Gastroesophageal sphincter (tissue), 4 donors: ENCODE data around the gene MRRF. TPM values are rescaled to one million over a fixed set of nuclear protein-coding genes. Genes with fewer than 3 reads are reported as not detected.

Experiments used
- ATAC-seq: fragments of 150-250 bp; one replicate; pipeline ENCODE4 v1.9.1; 2016; ENCODE audit warnings: mild to moderate bottlenecking, moderate library complexity
- H3K27ac ChIP-seq, 4 donors: fragments of 200-600 bp; sonication (generic) in 3 of 4; 1 replicate in 3 of 4; 2 replicates in 1 of 4; pipeline ENCODE4 v1.5.1; 2016 to 2019
- H3K27me3 ChIP-seq: fragments of 200-600 bp; sonication (generic); one replicate; pipeline ENCODE4 v1.5.1; 2019
- H3K36me3 ChIP-seq, 2 donors: fragments of 200-600 bp; sonication (generic); one replicate each; pipeline ENCODE4 v1.5.1; 2019; ENCODE audit warnings: control low read depth in 1 of 2
- H3K4me1 ChIP-seq, 3 donors: fragments of 200-600 bp; sonication (generic); 1 replicate in 2 of 3; 2 replicates in 1 of 3; pipeline ENCODE4 v1.5.1; 2016 to 2019; ENCODE audit warnings: control low read depth in 2 of 3
- H3K4me3 ChIP-seq, 2 donors: fragments of 200-600 bp; sonication (generic); one replicate each; pipeline ENCODE4 v1.5.1; 2019; ENCODE audit warnings: mild to moderate bottlenecking in 1 of 2, moderate library complexity in 1 of 2
- H3K9me3 ChIP-seq, 3 donors: fragments of 200-600 bp; sonication (generic); one replicate each; pipeline ENCODE4 v1.5.1; 2017 to 2019; ENCODE audit warnings: control low read depth in 2 of 3
- EP300 ChIP-seq: sonication (generic); formaldehyde crosslinking; IDR thresholded peaks from one replicate; pipeline ENCODE4 v1.6.1; 2017; ENCODE audit warnings: antibody characterized with exemption, mild to moderate bottlenecking
- POLR2A ChIP-seq, 2 donors: fragments of 450-650 bp; IDR thresholded peaks; one replicate each; pipeline ENCODE4 v1.6.1; 2017; ENCODE audit warnings: antibody characterized with exemption in 2 of 2, mild to moderate bottlenecking in 2 of 2, moderate library complexity in 1 of 2
- POLR2AphosphoS5 ChIP-seq: sonication (generic); formaldehyde crosslinking; IDR thresholded peaks from one replicate; pipeline ENCODE4 v1.6.1; 2017; ENCODE audit warnings: antibody characterized with exemption
- WGBS, 2 donors: methylation state at CpG; one replicate each; pipeline ENCODE4 v1.1.5; 2018; ENCODE audit warnings: low coverage in 1 of 2; 5-methylcytosine and 5-hydroxymethylcytosine counted together
- total RNA-seq, 4 donors: library from RNA; depleted of rRNA; stranded (reverse); fragments of >200 nt; gene quantifications; one replicate each; pipeline ENCODE4 v1.1.0, GENCODE V29; 2016
- TF ChIP-seq, protein P1 (sequence below), 4 experiments: fragments of 200-600 bp in 2 of 4; fragments of 450-650 bp in 2 of 4; sonication (generic) in 1 of 4; IDR thresholded peaks; one replicate each; pipeline ENCODE4 v1.5.1; 2017 to 2019; ENCODE audit warnings: antibody characterized with exemption in 4 of 4, mild to moderate bottlenecking in 2 of 4, moderate library complexity in 2 of 4

The MRRF gene
- total RNA-seq, 4 donors from 2014 or later, result 24.1 to 38.0 (median 29.7) TPM

DNA sequence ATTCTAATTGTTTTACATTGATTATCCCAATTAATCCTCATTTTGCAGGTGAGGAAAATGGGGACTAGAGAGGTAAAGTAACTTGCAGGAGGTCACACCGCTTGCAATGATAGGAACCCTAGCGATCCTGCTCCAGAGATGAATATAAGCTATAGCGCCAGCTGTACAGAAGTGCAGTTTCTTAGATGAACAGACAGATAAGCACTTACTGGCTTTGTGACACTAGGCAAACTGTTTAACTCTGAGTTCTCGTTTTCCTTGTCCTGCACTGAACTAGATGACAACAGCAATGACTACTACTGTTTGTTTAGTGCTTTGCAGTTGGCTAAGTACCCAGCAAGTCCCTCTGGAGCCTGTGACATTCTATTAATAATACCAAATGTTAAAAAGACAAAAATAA is 47.0 kb upstream of the MRRF start:
- no peak for ATAC-seq
- Histone ChIP-seq H3K4me1 (peaks cover 0 to 46% (median 24%) of the 10 kb centered on the region in 3 donors), H3K27ac (no peak overlapping the region), H3K9me3 (no peaks in the 10 kb centered on the region), H3K36me3 (no peaks in the 10 kb centered on the region), H3K4me3 (no peak overlapping the region), H3K27me3 (peaks cover 100% of the 10 kb centered on the region)
- TF ChIP-seq POLR2A (IDR thresholded peaks at IDR 0.05) (no peak), POLR2AphosphoS5 (no peak), EP300 (no peak)
- TF ChIP-seq, protein P1, sequence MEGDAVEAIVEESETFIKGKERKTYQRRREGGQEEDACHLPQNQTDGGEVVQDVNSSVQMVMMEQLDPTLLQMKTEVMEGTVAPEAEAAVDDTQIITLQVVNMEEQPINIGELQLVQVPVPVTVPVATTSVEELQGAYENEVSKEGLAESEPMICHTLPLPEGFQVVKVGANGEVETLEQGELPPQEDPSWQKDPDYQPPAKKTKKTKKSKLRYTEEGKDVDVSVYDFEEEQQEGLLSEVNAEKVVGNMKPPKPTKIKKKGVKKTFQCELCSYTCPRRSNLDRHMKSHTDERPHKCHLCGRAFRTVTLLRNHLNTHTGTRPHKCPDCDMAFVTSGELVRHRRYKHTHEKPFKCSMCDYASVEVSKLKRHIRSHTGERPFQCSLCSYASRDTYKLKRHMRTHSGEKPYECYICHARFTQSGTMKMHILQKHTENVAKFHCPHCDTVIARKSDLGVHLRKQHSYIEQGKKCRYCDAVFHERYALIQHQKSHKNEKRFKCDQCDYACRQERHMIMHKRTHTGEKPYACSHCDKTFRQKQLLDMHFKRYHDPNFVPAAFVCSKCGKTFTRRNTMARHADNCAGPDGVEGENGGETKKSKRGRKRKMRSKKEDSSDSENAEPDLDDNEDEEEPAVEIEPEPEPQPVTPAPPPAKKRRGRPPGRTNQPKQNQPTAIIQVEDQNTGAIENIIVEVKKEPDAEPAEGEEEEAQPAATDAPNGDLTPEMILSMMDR (IDR thresholded peaks at IDR 0.05), result no peak
- WGBS, 2 donors, result 58 to 72% methylated on average over 4 of the region's 4 CpGs

DNA sequence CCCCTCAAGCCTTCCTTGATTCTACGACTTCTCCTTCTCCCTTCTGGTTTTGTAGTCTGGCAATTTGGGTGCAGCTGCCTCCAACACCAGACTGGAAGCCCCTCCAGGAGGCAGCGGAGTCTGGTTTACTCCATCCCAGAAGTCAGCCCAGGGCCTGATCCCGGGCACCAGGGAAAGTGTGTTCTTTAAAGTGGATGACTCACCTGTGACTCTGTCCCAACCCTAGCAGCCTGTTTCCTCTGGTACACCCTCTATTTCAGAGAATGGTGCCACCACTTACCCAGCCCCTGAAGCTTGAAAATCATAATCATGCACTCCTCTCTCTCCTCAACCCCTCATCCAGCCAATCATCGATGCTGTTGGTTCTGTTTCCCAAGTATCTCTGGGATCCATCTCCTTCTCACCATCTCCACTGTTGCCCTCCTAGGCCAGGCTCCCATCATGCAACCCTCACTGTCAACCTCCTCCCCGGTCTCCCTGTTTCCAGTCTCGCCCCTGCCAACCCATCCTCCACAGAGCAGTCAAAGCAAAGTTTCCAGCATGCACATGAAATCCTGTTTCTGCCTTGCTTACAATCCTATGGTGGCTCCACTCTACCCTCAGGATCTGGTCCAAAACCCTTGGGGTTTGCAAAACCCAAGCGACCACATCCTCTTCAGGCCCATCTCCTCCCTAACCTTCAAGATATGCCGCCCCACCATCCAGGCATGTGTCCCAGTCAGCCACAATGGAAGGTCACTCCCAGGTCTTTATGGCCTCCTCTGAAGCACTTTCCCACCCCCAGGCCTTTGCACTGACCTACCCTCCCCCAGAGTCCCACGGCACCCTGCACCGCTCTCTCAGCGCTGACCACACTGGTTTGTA is 46.4 kb upstream of the MRRF start:
- WGBS, 2 donors, result 33 to 64% methylated on average over 6 to 10 of the region's 11 CpGs
- no peak for ATAC-seq
- Histone ChIP-seq H3K9me3 (no peaks in the 10 kb centered on the region), H3K27ac (no peak overlapping the region), H3K4me3 (peak overlapping the region in 1 of 2 donors; percentile 26), H3K36me3 (no peaks in the 10 kb centered on the region), H3K27me3 (peaks cover 100% of the 10 kb centered on the region), H3K4me1 (peaks cover 0 to 42% (median 23%) of the 10 kb centered on the region in 3 donors)
- no peak for TF ChIP-seq POLR2A (IDR thresholded peaks at IDR 0.05)
- no peak for TF ChIP-seq EP300
- no peak for TF ChIP-seq POLR2AphosphoS5
- TF ChIP-seq, protein P1 (IDR thresholded peaks at IDR 0.05), result no peak

DNA sequence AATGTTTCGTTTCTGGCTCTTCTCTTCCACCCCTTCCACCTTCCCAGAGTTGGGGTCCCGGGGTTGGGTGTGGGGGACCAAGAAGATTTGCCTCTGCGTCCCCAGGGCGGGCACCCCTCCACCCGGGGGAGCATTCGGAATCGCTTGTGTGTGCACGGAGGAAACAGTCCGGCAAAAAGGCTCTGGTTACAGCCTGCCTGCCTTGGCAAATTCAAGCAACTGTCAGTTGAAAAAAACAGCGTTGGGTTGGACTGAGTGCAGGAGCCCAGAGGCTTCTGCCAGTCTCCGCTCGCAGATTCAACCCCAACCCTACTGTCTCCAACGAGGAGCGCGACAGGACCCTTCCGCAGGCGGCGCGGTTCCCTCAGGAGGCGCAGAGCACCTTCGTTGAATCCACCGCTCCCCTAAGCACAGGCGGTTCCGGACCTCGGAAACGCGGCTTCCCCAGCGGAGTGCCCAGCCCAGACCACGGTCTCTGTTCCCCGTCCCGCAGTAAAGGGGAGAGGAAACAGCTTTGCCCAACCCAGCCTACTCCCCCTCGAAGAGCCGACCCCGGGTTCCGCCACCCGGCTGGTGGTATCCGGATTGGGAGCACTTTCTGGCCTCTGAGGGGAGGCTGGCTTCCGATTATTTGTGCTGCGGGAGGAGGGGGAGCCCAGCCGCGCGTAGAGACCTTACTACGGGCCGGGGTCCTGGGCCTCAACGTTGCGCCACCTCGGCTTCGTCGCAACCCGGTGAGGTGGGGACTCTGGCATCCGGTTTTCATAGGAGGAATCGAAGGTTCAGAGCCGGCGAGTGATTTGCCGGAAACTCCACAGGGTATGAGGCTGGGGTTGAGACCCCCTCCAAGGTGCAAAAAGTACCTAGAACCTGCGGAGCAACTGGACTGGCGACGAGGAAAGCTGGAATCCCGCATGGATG is 45.5 kb upstream of the MRRF start:
- Histone ChIP-seq H3K36me3 (no peaks in the 10 kb centered on the region), H3K9me3 (no peaks in the 10 kb centered on the region), H3K4me1 (peaks cover 0 to 33% (median 14%) of the 10 kb centered on the region in 3 donors), H3K4me3 (peak overlapping the region in 1 of 2 donors; percentile 26), H3K27me3 (peaks cover 100% of the 10 kb centered on the region), H3K27ac (no peak overlapping the region)
- no peak for TF ChIP-seq EP300
- no peak for TF ChIP-seq POLR2AphosphoS5
- TF ChIP-seq, protein P1 (IDR thresholded peaks at IDR 0.05), result no peak
- TF ChIP-seq POLR2A (IDR thresholded peaks at IDR 0.05), result no peak
- no peak for ATAC-seq
- WGBS, 2 donors, result 9% methylated on average over 6 of the region's 59 CpGs; no CpG with 5 or more reads in 1 of the 2 donors

DNA sequence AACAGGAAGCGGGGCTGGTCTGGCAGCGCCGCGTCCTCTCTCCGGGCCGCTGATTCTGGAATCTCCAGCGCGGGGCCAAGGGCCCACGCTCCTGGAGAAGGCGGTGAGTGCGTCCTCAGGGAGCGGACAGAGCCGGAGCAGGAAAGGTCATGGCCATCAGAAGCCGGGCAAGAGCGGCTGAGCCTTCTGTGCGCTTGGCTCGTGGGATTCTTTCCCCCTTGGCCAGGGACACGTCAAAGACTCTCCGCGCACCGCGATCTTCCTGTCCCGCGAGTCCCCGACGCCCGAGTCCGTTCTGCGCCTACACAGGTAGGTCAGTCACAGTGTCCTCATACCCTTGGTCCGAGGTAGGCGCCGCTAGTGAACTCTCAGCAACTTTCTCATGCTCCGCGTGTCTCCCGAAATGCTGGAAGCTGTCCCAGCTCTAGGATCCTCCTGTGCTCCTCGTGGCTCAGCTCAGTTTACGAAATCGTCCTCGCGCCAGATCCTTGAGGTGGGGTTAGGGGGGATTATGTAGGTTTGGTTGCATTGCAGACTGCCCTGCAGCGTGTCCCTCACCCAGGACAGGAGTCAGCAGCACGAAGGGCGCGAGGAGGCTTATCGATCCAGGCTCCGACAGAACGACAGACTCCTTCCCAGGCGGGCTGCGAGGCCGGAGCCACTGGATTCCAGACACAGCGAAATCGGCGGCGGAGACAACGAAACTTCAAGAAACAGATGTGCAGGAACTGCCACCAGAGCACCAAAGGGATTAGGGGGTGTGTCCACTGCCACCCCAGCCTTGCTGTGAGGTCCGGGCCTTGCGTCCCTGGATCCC is 44.6 kb upstream of the MRRF start:
- ATAC-seq, result no peak
- 16 to 27% methylated on average over 12 to 14 of the region's 57 CpGs for WGBS, 2 donors
- peaks cover 100% of the 10 kb centered on the region for H3K27me3 ChIP-seq
- H3K9me3 ChIP-seq, result no peaks in the 10 kb centered on the region
- no peaks in the 10 kb centered on the region for H3K36me3 ChIP-seq
- H3K4me1 ChIP-seq, result peaks cover 0 to 29% (median 14%) of the 10 kb centered on the region in 3 donors
- peak overlapping the region in 1 of 2 donors; percentile 26 for H3K4me3 ChIP-seq
- TF ChIP-seq POLR2AphosphoS5 (peak; percentile 41), EP300 (no peak)
- no peak overlapping the region for H3K27ac ChIP-seq
